NCI-H510A treated with DMSO at 0.1 percent for 48 hours (cell line): ENCODE measurements around the gene STK16.
A peak's percentile ranks its signal among the peaks of the same experiment; 100 is the strongest.
"Not testable (repeated sequence)": the region's sequence is repeated elsewhere in the genome, so short reads cannot be mapped to it uniquely, and the experiment has no call there.

Experiments
- DNase-seq: peaks from one replicate; lab custom pipeline; 2025; lab: John Stamatoyannopoulos, UW

Gene STK16, protein sequence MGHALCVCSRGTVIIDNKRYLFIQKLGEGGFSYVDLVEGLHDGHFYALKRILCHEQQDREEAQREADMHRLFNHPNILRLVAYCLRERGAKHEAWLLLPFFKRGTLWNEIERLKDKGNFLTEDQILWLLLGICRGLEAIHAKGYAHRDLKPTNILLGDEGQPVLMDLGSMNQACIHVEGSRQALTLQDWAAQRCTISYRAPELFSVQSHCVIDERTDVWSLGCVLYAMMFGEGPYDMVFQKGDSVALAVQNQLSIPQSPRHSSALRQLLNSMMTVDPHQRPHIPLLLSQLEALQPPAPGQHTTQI

DNA sequence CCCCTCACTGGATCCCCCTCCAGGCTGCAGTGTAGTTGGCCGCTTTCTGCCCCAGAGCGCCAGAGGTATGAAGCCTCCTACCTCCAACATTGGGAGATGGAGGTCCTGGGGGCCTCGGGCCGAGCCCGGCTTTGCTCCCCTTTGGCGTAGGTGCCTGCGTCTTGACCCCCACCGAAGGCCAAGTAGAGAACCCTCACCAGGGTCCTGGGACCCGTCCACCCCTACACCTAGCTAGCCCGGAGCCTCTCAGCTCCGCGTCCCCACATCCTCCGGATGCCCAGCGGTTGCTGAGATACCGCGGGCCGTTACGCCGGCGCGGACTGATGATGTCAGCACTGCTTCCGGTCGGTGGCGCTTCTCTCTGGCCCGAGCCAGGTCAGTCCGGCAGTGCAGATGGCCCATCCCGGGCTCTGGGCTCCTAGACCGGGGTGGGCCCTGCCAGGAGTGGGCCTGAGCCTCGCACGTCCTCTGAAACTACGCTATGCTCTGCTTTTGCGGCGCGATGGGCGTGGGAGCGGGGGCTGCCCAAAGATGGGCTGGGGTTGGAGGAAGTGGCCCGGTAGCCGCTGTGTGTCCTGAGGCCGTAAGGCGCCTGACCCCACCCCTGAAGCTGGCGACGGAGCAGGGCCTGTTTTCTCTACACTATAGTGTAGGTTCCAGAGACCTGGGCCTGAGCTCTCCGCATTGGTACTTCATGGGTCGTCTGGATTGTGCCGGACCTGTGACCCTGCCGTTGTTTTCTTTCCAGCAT is at the start of gene STK16, which contains the start of gene GLB1L:
Gene STK16 (plus strand): TSS at position 332 of the 751 bp plus-strand sequence. CDS start 521 bp downstream, outside the sequence.
Gene GLB1L (minus strand): TSS at position 297 of the 751 bp plus-strand sequence. CDS start 1,871 bp downstream, outside the sequence.
- peak; percentile 84 for DNase-seq

DNA sequence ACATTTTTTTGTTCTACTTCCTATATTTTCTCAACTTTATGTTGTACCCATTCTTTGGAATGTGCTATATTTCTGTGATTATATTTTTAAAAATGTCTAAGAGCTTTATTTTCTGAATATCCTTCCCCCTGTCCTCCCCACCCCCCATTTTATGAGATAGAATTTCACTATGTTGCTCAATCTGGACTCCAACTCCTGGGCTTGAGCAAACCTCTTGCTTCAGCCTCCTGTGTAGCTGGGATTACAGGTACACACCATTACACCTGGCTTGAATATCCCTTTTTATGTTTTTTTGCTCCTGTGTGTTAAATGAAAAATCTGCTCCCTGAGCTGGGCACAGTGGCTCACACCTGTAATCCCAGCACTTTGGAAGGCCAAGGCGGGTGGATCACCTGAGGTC is 47.9 kb upstream of the STK16 start:
- DNase-seq, result no peak

- no peak for DNase-seq
Observed at GRCh38 chr2:219198974-219199373, 46.3 kb upstream of the STK16 start.

DNA sequence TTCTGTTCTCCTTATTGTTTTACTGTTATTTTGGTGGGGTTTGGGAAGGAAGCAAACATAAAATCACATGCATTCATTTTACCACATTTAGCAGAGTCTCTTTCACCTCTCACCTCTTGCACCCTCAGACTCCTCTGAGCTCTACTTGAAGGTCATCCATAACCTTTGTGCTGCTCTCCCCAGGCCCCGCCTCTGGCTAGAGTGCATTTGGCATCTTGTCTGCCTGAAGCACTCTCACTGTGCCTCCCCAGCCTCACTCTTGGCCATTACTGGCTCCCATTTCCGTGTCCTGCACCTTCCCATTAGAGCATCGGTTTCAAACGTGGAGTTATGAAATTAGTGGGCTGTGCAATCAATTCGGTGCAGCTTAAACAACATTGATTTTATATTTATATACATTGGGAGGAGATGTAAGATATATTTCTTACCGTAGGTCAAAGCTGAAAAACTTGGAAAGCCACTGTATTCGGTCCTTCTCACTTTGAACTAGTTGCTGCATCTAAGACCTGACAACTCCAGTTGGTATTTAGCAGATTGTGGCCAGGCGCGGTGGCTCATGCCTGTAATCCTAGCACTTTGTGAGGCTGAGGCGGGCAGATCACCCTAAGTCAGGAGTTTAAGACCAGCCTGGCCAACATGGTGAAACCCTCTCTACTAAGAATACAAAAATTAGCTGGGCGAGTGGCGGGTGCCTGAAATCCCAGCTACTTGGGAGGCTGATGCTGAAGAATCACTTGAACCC is 45.6 kb upstream of the STK16 start:
- no peak for DNase-seq

DNA sequence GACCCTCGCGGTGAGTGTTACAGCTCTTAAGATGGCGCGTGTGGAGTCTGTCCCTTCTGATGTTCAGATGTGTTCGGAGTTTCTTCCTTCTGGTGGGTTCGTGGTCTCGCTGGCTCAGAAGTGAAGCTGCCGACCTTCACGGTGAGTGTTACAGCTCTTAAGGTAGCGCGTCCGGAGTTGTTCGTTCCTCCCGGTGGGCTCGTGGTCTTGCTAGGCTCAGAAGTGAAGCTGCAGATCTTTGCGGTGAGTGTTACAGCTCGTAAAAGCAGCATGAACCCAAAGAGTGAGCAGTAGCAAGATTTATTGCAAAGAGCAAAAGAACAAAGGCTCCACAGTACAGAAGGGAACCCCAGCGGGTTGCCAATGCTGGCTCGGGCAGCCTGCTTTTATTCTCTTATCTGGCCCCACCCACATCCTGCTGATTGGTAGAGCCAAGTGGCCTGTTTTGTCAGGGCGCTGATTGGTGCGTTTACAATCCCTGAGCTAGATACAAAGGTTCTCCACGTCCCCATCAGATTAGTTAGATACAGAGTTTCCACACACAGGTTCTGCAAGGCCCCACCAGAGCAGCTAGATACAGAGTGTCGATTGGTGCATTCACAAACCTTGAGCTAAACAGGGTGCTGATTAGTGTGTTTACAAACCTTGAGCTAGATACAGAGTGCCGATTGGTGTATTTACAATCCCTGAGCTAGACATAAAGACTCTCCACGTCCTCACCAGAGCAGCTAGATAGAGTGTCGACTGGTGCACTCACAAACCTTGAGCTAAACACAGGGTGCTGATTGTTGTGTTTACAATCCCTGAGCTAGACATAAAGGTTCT is 44.6 kb upstream of the STK16 start:
- not testable (repeated sequence) for DNase-seq

DNA sequence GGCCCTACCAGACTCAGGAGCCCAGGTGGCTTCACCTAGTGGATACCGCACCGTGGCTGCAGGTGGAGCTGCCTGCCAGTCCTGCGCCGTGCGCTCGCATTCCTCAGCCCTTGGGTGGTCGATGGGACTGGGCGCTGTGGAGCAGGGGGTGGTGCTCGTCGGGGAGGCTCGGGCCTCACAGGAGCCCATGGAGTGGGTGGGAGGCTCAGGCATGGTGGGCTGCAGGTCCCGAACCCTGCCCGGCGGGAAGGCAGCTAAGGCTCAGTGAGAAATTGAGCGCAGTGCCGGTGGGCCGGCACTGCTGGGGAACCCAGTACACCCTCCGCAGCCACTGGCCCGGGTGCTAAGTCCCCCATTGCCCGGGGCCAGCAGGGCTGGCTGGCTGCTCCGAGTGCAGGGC is 43.9 kb upstream of the STK16 start:
- DNase-seq, result not testable (repeated sequence)

- DNase-seq, result no peak
Observed at GRCh38 chr2:219204425-219205164, 40.7 kb upstream of the STK16 start.

- DNase-seq, result no peak
Observed at GRCh38 chr2:219205165-219205538, 40.1 kb upstream of the STK16 start.

DNA sequence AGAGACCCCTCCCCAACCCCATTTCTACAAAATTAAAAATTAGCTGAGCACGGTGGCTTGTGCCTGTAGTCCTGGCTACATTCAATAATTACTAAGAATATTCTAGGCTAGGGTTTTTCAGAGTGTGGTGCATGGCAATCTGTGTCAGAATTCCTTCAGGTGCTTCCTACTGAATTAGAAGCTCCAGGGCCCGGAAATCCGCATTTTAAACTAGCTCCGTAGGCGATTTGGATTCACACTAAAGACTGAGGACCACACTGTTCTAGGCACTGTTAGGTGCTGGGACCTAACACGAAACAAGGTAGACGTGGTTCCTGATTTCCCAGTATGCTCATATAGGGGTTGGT is 39.3 kb upstream of the STK16 start:
- no peak for DNase-seq

GRCh38 chr2:219206328-219207133 is 38.7 kb upstream of the STK16 start, which contains the start of gene ZFAND2B:
Gene ZFAND2B (plus strand): TSS chr2:219206782. CDS start chr2:219206988, 206 bp downstream.
- DNase-seq, result peak; percentile 92

DNA sequence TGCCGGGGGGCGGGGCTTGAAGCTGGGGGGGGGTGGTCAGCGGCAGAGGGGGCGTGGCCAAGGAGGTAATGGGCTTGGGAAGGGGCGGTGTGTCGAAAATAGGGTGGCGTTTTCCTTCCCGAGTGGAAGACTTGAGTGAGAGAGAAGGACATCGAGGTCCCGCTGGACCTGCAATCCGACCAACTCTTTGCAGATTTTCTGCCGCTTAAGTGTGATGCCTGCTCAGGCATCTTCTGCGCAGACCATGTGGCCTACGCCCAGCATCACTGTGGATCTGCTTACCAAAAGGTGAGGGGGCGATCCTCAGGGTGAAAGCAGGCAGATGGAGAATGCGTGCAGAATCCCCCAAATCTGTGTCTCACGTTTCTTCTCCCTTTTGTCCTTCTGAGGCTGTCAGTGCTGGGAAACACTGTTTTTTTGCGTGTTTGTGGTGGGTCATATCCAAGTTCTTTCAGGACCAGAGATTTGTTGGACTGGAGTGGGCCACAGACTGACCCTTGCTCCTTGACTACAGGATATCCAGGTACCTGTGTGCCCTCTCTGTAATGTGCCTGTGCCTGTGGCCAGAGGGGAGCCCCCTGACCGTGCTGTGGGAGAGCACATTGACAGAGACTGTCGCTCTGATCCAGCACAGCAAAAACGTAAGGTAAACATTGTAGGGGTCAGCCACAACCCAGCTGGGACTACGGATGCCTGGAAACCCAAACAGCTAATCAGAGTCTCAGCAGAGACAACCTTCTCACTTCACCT is 38.0 kb upstream of the STK16 start:
- no peak for DNase-seq

GRCh38 chr2:219207884-219208740 is 37.2 kb upstream of the STK16 start:
- peak; percentile 34 for DNase-seq

GRCh38 chr2:219209236-219210195 is 35.8 kb upstream of the STK16 start:
- no peak for DNase-seq

DNA sequence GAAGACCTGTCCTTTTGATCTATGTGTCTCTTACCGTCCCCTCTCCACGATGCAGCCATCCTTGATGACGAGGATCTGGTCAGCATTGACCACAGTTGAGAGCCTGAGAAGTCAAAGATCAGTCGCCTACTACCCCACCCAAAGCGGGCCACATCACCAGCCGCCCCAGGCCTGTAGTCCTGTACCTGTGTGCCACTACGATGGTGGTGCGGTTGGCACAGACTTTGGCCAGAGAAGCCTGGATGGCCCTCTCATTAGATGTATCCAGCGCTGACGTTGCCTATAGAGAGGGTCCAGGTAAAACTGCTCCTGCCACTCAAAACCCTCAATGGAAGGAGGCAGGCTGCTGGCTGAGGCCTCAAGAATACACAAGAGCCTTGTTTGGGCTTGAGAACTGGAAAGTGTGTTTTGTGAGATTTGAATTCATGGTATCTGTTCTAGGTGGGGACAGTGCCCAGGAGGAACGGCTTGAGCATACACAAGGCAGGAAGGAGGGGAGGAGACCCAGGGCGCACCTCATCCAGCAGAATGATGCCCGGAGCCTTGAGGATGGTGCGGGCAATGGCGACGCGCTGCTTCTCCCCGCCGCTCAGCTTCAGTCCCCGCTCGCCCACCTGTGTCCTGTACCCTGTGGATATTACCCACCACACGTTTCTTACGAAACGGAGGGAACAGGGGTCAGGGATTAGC is 34.9 kb upstream of the STK16 start:
- no peak for DNase-seq

- DNase-seq, result no peak
Observed at GRCh38 chr2:219210886-219211362, 34.4 kb upstream of the STK16 start.

- no peak for DNase-seq
Observed at GRCh38 chr2:219213026-219213415, 32.3 kb upstream of the STK16 start.
